Ishikawa (cell line): ENCODE measurements around the gene SAPCD1.

Experiments used
- EP300 ChIP-seq: IDR thresholded peaks from 2 replicates; pipeline ENCODE4 v1.6.1; 2012; ENCODE audit warnings: borderline replicate concordance
- RAD21 ChIP-seq: IDR thresholded peaks from 2 replicates; pipeline ENCODE4 v1.6.1; 2012; ENCODE audit warnings: low read depth
- TCF12 ChIP-seq: IDR thresholded peaks from 2 replicates; pipeline ENCODE4 v1.6.1; 2012; ENCODE audit warnings: low read depth
- TF ChIP-seq, protein P1 (sequence below): IDR thresholded peaks from 2 replicates; pipeline ENCODE4 v1.6.1; 2012; ENCODE audit warnings: low read depth, mild to moderate bottlenecking

DNA sequence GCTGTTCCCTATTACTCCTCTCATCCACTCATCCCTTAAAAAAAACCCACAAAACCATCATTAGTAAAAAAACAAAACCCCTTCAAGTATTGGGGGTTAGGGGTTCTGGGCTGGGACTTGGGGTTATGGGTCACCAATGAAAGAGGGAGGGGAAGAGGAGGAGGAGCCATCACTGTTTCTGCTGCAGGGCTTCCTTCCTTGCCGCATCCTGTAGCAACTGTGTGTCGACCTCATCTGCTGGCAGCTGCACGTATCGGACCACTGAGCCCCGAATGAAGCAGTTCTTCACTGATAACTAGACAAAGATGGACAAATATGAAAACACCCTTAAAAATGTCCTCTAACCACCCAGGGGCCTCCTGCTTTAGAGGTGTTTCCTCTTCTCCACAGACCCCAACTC is 35.1 kb downstream of the SAPCD1 start:
- TF ChIP-seq EP300 (no peak), TCF12 (no peak), RAD21 (no peak)
- TF ChIP-seq, protein P1, sequence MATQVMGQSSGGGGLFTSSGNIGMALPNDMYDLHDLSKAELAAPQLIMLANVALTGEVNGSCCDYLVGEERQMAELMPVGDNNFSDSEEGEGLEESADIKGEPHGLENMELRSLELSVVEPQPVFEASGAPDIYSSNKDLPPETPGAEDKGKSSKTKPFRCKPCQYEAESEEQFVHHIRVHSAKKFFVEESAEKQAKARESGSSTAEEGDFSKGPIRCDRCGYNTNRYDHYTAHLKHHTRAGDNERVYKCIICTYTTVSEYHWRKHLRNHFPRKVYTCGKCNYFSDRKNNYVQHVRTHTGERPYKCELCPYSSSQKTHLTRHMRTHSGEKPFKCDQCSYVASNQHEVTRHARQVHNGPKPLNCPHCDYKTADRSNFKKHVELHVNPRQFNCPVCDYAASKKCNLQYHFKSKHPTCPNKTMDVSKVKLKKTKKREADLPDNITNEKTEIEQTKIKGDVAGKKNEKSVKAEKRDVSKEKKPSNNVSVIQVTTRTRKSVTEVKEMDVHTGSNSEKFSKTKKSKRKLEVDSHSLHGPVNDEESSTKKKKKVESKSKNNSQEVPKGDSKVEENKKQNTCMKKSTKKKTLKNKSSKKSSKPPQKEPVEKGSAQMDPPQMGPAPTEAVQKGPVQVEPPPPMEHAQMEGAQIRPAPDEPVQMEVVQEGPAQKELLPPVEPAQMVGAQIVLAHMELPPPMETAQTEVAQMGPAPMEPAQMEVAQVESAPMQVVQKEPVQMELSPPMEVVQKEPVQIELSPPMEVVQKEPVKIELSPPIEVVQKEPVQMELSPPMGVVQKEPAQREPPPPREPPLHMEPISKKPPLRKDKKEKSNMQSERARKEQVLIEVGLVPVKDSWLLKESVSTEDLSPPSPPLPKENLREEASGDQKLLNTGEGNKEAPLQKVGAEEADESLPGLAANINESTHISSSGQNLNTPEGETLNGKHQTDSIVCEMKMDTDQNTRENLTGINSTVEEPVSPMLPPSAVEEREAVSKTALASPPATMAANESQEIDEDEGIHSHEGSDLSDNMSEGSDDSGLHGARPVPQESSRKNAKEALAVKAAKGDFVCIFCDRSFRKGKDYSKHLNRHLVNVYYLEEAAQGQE = no peak
